WERI-Rb-1 (cell line): ENCODE results near the gene OVCH1.

Experiments
- DNase-seq: peaks from one replicate; pipeline ENCODE4 v3.0.0-alpha.2; 2020
- H3K27ac ChIP-seq: fragments of 250-450 bp; sonication (Bioruptor Pico); 2 replicates; pipeline ENCODE4 v1.5.1; 2020; ENCODE audit warnings: mild to moderate bottlenecking, moderate library complexity
- H3K27me3 ChIP-seq: fragments of 250-450 bp; sonication (Bioruptor Pico); 2 replicates; pipeline ENCODE4 v1.5.1; 2021; ENCODE audit warnings: mild to moderate bottlenecking, low read depth, moderate library complexity; ENCODE audit not compliant: insufficient read depth, severe bottlenecking
- H3K36me3 ChIP-seq: fragments of 250-450 bp; sonication (Bioruptor Pico); 2 replicates; pipeline ENCODE4 v1.5.1; 2020; ENCODE audit warnings: mild to moderate bottlenecking, moderate library complexity
- H3K4me3 ChIP-seq: 2 replicates; pipeline ENCODE4 v1.5.1; 2011; ENCODE audit warnings: low read depth, mild to moderate bottlenecking, control low read depth, low read length
- H3K9me3 ChIP-seq: fragments of 250-450 bp; sonication (Bioruptor Pico); 2 replicates; pipeline ENCODE4 v1.5.1; 2021; ENCODE audit warnings: mild to moderate bottlenecking, moderate library complexity; ENCODE audit not compliant: severe bottlenecking
- CTCF ChIP-seq: IDR thresholded peaks from 2 replicates; pipeline ENCODE4 v1.5.1; 2011; ENCODE audit warnings: low read depth, mild to moderate bottlenecking, control low read depth, inconsistent platforms, low read length

The OVCH1 gene

GRCh38 chr12:29431513-29431912 is 66.0 kb downstream of the OVCH1 start:
- no peak for DNase-seq
- H3K27ac ChIP-seq = no peak overlapping the region
- no peak overlapping the region for H3K4me3 ChIP-seq
- H3K36me3 ChIP-seq = no peaks in the 10 kb centered on the region
- no peaks in the 10 kb centered on the region for H3K9me3 ChIP-seq
- H3K27me3 ChIP-seq = no peaks in the 10 kb centered on the region
- no peak for TF ChIP-seq CTCF

DNA sequence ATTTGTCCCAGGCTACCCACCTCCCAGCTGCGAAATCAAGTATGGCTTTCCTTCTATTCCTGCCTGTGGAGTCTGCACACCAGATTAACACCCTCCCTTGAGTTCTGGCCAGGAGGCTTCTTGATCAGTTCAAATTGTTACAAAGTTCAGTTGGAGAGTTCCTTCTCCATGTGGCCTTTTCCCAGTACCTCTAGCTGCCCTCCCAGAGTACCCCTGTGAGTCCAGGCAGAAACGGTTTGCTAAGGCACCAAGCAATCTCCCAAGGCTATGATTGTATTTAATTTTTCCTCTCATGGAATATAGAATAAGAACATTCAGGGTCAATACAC is 66.8 kb downstream of the OVCH1 start:
- no peaks in the 10 kb centered on the region for H3K9me3 ChIP-seq
- TF ChIP-seq CTCF = no peak
- H3K36me3 ChIP-seq = no peaks in the 10 kb centered on the region
- H3K27me3 ChIP-seq = no peaks in the 10 kb centered on the region
- no peak overlapping the region for H3K4me3 ChIP-seq
- DNase-seq = no peak
- H3K27ac ChIP-seq = no peak overlapping the region

DNA sequence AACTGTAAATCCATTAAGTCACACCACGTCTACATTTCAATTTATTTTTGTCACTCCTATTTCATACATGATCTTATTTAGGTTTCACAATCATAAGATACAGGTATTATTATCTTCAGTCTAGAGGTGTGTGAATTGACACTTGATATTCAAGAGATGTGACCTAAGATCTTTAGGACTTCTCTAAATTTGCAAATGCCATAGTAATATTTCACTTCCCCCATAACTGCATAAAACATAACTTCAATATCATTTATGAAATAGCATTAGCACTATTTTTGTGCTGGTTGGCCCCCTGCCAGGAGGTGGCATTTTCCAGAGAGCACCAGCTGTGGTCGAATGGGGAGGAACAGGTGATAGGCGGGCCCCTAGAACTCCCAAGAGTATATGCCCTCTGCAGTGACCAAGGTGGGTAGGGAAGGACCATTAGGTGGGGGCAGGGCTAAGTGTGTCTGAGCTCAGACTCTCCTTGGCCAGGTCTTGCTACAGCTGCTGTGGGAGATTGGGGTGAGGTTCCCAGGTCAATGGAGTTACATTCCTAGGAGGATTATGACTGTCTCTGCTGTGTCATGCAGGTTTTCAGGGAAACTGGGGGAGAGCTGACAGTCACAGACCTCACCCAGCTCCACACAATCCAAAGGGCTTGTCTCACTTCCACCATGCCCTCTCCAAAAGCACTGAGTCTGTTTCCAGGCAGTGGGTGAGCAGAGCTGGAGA is 67.3 kb downstream of the OVCH1 start:
- H3K9me3 ChIP-seq = no peaks in the 10 kb centered on the region
- no peak overlapping the region for H3K4me3 ChIP-seq
- TF ChIP-seq CTCF = no peak
- H3K27me3 ChIP-seq = no peaks in the 10 kb centered on the region
- DNase-seq = no peak
- H3K27ac ChIP-seq = no peak overlapping the region
- H3K36me3 ChIP-seq = no peaks in the 10 kb centered on the region

GRCh38 chr12:29428633-29429032 is 68.9 kb downstream of the OVCH1 start:
- Histone ChIP-seq H3K36me3 (no peaks in the 10 kb centered on the region), H3K4me3 (no peak overlapping the region), H3K27me3 (no peaks in the 10 kb centered on the region), H3K9me3 (no peaks in the 10 kb centered on the region), H3K27ac (no peak overlapping the region)
- no peak for TF ChIP-seq CTCF
- no peak for DNase-seq

DNA sequence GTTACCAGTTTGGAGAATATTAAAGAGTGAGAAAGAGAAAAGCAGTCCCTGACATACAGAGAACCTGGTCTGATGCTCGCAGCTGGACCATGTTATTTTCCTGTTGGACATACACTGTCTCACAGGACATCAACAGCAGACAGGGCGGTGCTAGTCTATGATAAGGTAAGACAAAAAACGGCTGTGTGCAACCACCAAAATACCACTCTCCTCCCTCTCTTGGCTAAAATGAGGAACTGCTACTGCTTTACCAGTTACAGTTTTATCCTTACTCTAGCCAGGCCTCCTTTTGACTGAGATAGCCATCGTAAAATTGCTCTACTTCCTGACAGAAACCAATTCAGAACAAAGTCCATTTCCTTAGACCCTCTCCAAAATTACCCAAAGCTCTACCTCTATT is 69.5 kb downstream of the OVCH1 start:
- no peak overlapping the region for H3K4me3 ChIP-seq
- no peak overlapping the region for H3K27ac ChIP-seq
- DNase-seq = no peak
- no peak for TF ChIP-seq CTCF
- no peaks in the 10 kb centered on the region for H3K27me3 ChIP-seq
- no peaks in the 10 kb centered on the region for H3K9me3 ChIP-seq
- H3K36me3 ChIP-seq = no peaks in the 10 kb centered on the region

DNA sequence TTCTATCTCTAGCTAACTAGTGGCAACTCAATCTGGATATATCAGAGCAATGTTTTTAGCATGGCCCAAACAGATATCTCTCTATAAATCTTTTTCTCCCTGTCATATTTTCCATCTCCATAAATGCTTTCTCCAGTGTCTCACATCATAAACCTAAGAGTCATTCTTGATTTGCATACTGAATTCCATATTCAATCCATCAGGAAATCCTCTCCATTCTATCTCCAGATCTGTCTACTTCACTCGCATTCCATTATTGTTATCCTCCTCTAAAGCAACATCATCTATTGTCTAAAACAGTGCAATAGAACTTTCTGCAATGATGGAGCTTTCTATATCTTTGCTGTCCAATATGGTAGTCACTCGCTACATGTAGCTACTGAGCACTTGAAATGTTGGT is 71.0 kb downstream of the OVCH1 start:
- Histone ChIP-seq H3K9me3 (no peaks in the 10 kb centered on the region), H3K36me3 (no peaks in the 10 kb centered on the region), H3K27ac (no peak overlapping the region), H3K4me3 (no peak overlapping the region), H3K27me3 (no peaks in the 10 kb centered on the region)
- no peak for TF ChIP-seq CTCF
- DNase-seq = no peak
